Nephron progenitor cell (in vitro differentiated cells): ENCODE data around the gene COL4A2.

Source experiments
- DNase-seq: peaks from one replicate; pipeline ENCODE4 v3.0.0; 2021
- H3K27ac Mint-ChIP-seq: 2 replicates; pipeline ENCODE4 v1.8.0; 2021; ENCODE audit warnings: mild to moderate bottlenecking, moderate library complexity, mixed read lengths
- H3K27me3 Mint-ChIP-seq: 2 replicates; pipeline ENCODE4 v1.8.0; 2021; ENCODE audit warnings: mild to moderate bottlenecking, low read depth, mixed read lengths; ENCODE audit not compliant: poor library complexity
- H3K36me3 Mint-ChIP-seq: 2 replicates; pipeline ENCODE4 v1.8.0; 2021; ENCODE audit warnings: low read depth, mixed read lengths
- H3K4me1 Mint-ChIP-seq: 2 replicates; pipeline ENCODE4 v1.8.0; 2021; ENCODE audit warnings: mixed read lengths
- H3K4me3 Mint-ChIP-seq: 2 replicates; pipeline ENCODE4 v1.8.0; 2021; ENCODE audit warnings: mild to moderate bottlenecking, moderate library complexity, mixed read lengths
- H3K9me3 Mint-ChIP-seq: 2 replicates; pipeline ENCODE4 v1.8.0; 2021; ENCODE audit warnings: mild to moderate bottlenecking, moderate library complexity, mixed read lengths
- CTCF ChIP-seq: fragments of 200-600 bp; sonication (generic); IDR thresholded peaks from 2 replicates; pipeline ENCODE4 v1.5.0; 2021; ENCODE audit warnings: antibody characterized with exemption

COL4A2 gene

GRCh38 chr13:110421061-110421460, 114.0 kb downstream of the COL4A2 start:
- no peak overlapping the region for H3K4me3 Mint-ChIP-seq
- H3K4me1 Mint-ChIP-seq = peaks cover 43% of the 10 kb centered on the region
- TF ChIP-seq CTCF = no peak
- no peak for DNase-seq
- no peak overlapping the region for H3K27ac Mint-ChIP-seq
- peaks cover 79% of the 10 kb centered on the region for H3K36me3 Mint-ChIP-seq
- H3K9me3 Mint-ChIP-seq = no peaks in the 10 kb centered on the region
- no peaks in the 10 kb centered on the region for H3K27me3 Mint-ChIP-seq

GRCh38 chr13:110421696-110422385, 114.8 kb downstream of the COL4A2 start:
- Mint-ChIP-seq H3K27ac (peak overlapping the region; percentile 43), H3K4me1 (peaks cover 49% of the 10 kb centered on the region), H3K9me3 (no peaks in the 10 kb centered on the region), H3K36me3 (peaks cover 83% of the 10 kb centered on the region), H3K4me3 (no peak overlapping the region), H3K27me3 (no peaks in the 10 kb centered on the region)
- TF ChIP-seq CTCF = no peak
- DNase-seq = no peak

GRCh38 chr13:110422913-110423688, 116.0 kb downstream of the COL4A2 start:
- Mint-ChIP-seq H3K4me1 (peaks cover 43% of the 10 kb centered on the region), H3K4me3 (no peak overlapping the region), H3K36me3 (peaks cover 73% of the 10 kb centered on the region), H3K27ac (peak overlapping the region; percentile 52), H3K27me3 (no peaks in the 10 kb centered on the region), H3K9me3 (no peaks in the 10 kb centered on the region)
- no peak for DNase-seq
- TF ChIP-seq CTCF = no peak

- H3K36me3 Mint-ChIP-seq = peaks cover 75% of the 10 kb centered on the region
Observed at GRCh38 chr13:110423689-110424302, 116.7 kb downstream of the COL4A2 start.

More at GRCh38 chr13:110423689-110424302, 116.7 kb downstream of the COL4A2 start:
- Mint-ChIP-seq H3K27me3 (no peaks in the 10 kb centered on the region), H3K9me3 (no peaks in the 10 kb centered on the region), H3K4me3 (no peak overlapping the region), H3K27ac (peak overlapping the region; percentile 52), H3K4me1 (peaks cover 43% of the 10 kb centered on the region)
- TF ChIP-seq CTCF = no peak
- no peak for DNase-seq
